Stimulated activated CD8-positive, alpha-beta memory T cell treated with anti-CD3 and anti-CD28 coated beads, Interleukin-12 subunit alpha, Interleukin-12 subunit beta, amount 100 ng/mL, for 1 hour (primary cell): ENCODE results near the gene LRRC47.

ENCODE experiments used
- DNase-seq: peaks from one replicate; pipeline ENCODE4 v3.0.0-alpha.2; 2020; ENCODE audit warnings: low read depth

LRRC47 gene

DNA sequence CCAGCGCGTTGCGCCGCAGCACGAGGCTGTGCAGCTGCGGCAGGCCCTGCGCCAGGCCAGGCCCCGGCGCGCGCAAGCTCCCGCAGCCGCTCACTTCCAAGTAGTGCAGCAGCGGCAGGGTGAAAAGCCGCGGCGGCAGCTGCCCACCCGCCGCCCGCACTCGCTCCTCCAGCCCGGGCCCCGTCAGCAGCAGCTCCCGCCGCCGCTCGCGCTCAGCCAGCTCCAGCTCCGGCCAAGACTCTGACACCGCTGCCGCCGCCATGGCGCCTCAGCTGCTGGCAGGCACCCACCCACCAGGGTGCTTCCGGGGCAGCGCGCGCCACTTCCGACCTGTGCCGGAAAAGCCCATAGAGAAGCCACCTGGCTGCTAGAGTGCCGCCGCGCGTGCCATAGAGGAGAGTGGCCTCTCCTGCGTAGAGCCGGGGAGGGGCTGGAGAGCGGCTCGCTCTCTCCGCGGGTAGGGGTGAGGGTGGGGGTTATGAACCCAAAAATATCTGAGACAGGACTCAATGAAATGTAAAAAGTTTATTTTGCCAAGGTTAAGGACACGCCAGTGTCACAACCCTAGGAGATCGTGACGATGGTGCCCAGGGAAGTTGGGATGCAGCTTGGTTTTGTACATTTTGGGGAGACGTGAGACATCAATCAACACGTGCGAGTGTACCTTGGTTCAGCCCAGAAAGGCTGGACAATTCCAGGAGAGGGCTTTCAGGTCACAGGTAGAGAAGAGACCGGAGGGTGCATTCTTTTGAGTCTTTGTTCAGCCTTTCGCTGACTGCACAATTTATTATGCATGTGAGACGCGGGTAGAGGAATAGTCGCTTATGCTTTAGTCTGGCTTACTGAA lies at the start of gene LRRC47:
TSS of gene LRRC47 (minus strand) at position 284 of the 847 bp plus-strand sequence. CDS start at position 262, 22 bp downstream.
- DNase-seq = peak; percentile 92

GRCh38 chr1:3842912-3843311 lies 46.6 kb upstream of the LRRC47 start:
- DNase-seq = no peak

DNA sequence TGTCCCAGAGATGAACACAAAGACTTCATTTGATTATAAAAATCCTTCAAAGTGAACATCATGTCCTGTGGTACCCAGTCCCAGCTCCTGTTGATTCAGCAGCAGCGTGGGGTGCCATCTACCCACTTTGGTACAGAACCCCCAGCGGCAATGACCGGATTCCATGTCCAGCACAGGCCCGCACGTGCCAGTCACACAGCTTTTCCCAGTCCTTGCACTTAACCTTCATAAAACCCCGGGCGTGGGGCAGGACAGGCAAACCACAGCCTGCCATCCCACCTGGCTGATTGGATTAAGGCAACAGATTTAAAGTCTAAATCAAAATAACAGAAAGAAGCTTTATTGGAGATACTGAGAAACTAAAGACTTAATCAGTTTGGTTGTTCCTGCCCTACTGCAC lies 45.2 kb upstream of the LRRC47 start:
- DNase-seq = no peak

DNA sequence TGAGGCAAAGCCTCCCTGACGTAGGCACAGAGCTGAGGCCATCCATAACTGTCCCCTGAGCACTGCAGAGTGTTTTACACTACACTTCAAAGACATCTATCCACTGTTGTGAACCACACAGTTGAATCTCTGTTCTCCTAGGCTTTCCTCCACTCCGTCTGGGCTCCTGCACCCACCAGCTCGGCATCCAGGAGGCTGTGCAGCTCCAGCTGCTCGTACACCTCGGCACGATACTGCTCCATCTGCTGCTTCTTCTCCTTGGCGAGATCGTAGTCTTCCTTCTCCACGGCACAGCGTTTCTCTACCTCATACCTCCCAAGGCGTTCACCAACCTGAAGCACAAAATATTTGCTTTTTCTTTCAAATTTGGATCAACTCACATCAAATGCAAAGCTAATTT lies 42.5 kb upstream of the LRRC47 start:
- no peak for DNase-seq

GRCh38 chr1:3837685-3838084 lies 41.4 kb upstream of the LRRC47 start:
- no peak for DNase-seq

- DNase-seq = no peak
These were observed 40.9 kb upstream of the LRRC47 start for GRCh38 chr1:3837200-3837599.

DNA sequence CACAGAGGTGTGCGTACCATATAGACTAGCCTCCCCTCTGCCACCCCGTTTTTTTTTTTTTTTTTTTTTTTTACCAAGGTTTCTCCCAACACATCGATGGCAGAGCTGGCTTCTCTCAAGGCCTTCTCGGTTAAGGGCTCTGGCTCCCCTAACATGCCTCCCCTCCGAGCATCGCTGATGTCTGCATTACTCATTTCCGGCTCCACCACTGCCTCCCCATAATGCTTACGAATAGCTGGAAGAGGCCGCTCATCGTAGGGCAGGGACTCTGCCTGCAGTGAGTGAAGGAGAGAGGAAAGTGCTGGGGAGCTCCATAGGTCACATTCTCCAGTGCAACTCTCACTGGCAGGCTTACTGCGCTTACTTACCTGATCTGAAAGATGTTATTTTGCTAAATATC lies 40.1 kb upstream of the LRRC47 start:
- no peak for DNase-seq

DNA sequence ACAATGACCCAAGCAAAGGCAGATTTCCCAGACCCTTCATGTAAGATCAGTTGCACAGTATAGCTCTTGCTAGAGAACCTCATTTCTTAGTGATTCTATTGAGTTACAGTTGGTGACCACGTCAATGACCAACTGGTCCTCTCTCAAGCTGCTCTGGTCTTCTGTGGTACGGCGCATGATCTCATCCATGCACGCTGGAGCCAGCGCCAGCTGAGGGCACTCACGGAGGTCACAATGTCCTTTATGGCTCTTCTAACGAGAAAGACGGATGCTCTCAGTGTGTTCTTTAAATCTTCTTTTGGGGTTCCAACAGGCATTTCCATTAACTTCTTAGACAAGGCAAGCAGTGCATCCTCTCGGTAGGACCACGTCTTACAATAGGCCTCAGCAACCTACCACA lies 38.4 kb upstream of the LRRC47 start:
- DNase-seq = no peak

- DNase-seq = no peak
These were observed 35.4 kb upstream of the LRRC47 start for GRCh38 chr1:3831689-3832088.

GRCh38 chr1:3828391-3828790 lies 32.1 kb upstream of the LRRC47 start:
- DNase-seq = no peak

DNA sequence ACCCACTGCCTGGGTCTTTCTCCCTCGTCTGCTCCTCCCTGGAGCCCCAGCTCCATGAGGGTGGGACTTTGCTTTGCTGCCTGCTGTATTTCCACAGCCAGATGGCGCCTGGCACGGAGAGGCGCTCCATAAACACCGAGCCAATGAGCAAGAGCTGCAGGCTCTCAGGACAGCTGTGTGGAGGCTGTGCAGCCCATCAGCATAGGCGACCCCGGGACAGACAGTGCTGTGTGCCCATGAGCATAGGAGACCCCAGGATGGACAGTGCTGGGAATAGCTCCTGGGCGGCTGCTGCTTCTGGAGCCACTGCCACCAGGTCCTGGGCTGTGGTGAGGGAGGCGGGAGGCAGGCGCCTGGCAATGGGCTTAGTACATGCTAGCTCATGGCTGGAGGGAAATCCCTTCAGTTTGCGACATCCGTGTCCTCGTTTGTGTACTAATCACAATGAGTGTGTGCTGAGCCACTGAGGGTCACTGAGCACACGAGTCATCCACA lies 31.6 kb upstream of the LRRC47 start:
- DNase-seq = no peak

DNA sequence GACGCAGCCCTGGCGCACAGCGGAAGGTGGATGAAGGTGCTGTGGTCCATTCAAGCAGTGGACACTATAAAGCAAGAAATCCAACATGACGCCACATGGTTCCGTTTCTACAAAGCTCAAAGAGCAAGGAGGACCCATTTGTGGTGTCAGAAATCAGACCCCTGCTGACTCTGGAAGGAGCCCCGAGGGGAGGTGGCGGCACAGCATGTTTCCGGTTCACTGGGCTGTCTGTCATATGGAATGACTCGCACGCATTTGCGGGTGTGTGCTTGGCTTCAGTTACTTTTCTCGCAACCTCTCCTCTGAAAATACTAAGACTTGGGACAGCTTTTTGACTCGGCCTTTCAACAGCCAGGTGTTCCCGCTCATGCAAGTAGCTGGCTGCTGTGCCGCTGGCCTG lies 29.1 kb upstream of the LRRC47 start:
- DNase-seq = no peak

DNA sequence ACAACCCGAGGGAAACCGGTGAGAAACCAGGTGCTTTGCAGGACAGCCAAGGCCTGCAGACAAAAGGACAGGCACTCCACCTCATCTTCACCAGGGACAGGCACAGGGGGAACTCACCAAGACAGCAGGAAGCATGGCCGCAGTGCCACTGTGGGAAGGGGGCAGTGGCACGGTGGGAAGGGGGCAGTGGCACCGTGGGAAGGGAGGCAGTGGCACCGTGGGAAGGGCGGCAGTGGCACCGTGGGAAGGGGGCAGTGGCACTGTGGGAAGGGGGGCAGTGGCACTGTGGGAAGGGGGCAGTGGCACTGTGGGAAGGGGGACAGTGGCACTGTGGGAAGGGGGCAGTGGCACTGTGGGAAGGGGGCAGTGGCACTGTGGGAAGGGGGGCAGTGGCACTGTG lies 28.4 kb upstream of the LRRC47 start:
- no peak for DNase-seq

GRCh38 chr1:3822421-3822820 lies 26.1 kb upstream of the LRRC47 start:
- DNase-seq = no peak

DNA sequence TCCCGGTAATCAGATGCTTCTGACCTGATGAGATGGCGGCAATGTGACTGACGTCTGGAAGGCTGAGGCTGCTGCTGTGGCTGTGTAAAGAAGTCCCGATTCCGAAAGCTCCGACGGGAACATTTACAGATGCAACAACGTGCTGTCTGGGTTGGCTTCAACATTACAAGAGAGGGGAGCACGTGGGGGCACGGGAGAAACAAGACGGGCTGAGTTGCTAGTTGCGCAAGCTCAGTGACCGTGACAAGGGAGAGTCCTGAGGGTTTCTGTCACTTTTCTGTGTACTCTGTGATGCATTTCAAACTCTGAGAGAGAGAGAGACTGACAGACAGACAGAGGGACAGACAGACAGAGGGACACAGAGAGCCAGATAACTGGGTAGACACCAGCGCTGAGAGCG lies 25.6 kb upstream of the LRRC47 start:
- no peak for DNase-seq

DNA sequence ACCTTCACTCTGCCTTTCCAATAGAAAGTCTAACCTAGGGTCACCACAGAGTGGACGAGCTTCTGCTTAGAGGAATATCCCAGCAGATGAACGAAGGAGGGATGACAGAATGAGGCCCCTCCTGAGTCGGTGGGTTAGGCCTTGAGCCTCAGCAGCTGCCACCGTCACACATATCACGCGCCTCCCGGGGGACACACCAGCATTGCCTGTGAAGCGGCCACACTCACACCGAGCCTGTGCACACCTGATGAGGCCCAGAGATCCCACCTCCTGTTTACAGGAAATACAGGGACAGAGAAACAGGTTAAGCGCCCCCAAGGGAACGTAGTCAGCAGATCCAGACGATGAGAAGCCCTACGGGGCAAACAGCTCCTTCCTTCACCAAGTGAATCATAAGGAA lies 25.1 kb upstream of the LRRC47 start:
- DNase-seq = no peak

GRCh38 chr1:3821004-3821403 lies 24.7 kb upstream of the LRRC47 start:
- no peak for DNase-seq

- DNase-seq = no peak
These were observed 24.0 kb upstream of the LRRC47 start for GRCh38 chr1:3820316-3820715.

- no peak for DNase-seq
These were observed 23.5 kb upstream of the LRRC47 start for GRCh38 chr1:3819771-3820200.

- no peak for DNase-seq
These were observed 21.7 kb upstream of the LRRC47 start for GRCh38 chr1:3817821-3818597.

DNA sequence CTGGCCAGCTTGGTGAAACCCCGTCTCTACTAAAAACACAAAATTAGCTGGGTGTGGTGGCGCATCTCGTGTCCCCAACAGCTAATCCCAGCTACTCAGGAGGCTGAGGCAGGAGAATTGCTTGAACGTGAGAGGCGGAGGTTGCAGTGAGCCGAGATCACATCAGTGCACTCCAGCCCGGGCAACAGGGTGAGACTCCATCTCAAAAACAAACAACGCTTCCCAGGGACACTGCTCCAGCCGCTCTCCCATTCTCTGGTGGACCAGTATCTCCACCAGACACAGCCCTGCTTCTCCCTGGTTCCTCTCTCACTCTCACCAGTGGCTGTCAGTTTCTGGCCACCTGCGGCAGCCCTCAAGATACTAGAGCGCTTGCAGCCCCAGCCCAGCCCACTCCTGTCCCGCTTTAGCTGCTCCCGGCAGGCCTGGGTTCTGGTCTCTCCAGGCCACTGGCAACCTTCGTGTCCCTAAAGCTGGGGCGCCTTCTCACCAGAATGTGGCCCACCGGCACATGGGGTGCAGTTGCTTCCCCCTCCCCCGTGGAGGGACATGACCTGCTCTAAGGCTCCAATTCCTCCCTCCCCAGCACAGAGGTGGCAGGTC lies 20.9 kb upstream of the LRRC47 start:
- no peak for DNase-seq

DNA sequence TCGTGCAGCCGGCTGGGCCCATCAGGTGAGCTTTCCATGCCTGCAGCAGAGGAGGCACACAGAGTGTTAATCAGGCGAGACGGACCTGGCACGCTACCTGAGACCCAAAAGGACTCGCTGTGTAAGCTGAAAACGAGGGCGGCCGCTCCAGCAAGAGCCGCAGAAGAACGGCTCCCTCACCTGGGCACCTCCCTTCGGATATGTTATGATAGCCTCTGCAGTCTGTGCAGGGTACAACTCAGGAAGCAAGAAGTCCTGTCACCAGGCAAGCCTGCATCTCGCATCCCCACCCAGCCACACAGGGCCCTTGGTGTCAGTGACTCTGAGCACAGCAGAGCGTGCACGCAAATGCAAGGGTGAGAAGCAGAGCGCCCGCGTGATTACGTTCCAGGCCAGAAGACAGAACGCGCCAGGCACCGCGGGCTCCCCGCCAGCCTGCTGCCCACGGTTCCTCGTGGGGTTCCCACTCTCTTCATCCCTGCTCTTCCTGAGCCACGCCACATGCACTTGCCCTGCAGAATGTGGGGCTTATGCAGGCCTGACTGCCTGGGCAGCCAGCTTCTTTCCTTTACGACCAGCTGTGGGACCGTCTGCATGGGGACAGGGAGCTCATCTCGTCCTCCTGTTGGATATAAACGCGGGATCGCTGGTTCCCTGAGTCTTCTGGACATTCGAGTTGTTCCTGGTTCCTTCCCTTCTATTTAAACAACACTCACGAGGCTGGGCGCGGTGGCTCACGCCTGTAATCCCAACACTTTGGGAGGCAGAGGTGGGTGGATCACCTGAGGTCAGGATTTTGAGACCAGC lies 20.2 kb upstream of the LRRC47 start:
- DNase-seq = no peak
